CD4-positive, alpha-beta T cell treated with Interferon gamma for 1 hour (primary cell): ENCODE data around the gene MYCT1.

ENCODE experiments used
- DNase-seq: peaks from one replicate; pipeline ENCODE4 v3.0.0-alpha.2; 2020

MYCT1 gene

DNA sequence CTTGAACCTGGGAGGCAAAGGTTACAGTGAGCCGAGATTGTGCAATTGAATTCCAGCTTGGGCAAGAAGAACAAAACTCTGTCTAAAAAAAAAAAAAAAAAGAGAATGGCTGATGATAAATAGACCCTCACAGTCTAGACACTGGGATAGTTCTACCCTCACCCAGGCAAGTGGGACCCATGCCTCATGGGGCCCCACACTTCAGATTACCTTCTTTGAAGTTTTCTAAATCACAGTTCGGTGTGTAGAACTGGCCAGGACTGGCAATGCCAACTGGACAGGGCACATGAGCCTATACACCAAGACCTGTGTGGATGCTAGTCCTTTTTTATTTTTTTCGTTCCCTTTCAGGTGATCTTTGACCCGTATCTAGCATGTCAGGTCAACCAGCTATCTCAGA lies 28.6 kb downstream of the MYCT1 start:
- no peak for DNase-seq

DNA sequence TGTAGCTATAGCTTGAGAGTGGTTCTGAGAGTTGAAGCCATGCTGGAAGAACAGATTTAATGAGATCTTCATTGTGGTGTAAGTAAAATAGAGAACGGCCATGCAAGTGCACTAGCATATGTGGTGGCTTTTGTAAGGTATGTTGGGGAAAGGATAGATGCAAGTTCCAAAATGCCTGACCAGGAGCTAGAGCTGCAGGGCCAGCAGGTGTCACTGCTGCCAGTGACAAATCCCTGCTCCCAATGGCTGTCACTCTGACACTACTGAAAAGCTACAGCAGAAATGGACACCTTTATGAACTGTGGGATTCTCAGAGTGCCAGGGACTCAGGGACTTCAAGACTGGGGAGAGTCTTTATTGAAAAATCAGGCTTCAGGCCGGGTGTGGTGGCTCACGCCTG lies 29.8 kb downstream of the MYCT1 start:
- no peak for DNase-seq

GRCh38 chr6:152734630-152735029 lies 36.9 kb downstream of the MYCT1 start:
- DNase-seq = no peak

DNA sequence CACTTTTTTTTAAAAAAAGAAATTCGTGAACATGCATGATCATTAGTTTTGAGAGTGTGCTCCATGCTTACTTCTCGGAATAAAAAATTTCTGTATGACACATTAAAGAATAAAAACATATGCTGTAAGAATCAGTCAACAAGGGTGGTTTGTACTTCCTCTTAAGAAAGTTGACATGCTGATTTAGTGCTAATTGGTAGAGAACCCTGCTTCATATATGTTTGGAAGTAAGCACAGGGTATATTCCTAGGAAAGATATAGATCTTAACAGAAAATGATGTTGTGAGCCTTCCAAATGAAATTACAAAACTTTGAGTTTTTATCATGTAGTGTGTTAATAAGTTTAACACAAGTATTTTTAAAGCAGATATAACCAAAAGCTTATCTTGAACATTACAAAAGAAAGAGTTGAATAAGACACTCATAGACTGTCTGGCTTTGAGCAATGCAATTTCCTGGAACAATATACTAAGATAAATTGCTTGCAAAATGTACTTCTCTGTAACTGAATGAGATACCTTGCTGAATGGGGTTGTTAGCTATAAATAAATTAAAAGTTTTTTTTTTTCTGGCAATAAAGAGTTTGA lies 39.1 kb downstream of the MYCT1 start:
- DNase-seq = no peak

DNA sequence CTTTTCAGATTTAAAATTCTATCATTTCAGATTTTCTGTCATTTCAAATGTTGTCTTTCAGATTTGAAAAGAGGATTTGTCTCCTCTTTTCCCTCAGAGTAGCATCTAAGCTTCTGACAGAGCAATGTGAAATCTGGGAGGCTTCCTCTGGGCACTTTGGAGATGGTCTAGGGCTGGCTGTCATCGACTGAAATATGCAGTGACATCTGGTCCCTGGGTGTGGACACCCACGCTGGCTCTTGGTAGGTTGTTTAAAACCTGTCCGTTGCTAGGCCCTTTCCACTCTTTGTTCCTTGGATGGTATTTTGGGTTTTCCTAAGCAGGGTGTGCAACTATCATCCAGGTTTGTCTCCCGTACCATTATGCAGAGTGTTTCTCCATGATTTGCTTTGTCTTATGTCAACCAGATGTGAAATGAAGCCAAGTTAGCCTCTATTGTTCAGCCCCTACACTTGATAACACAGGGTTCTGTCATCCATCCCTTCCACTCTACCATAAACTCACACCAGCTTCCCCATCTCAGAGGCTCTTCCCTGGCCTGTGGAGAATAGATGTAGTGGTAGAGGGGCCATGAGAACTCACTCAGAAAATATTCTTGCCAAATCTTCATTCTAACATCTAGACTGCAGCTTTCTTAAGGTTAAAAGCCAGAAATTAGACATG lies 47.9 kb downstream of the MYCT1 start:
- DNase-seq = no peak

DNA sequence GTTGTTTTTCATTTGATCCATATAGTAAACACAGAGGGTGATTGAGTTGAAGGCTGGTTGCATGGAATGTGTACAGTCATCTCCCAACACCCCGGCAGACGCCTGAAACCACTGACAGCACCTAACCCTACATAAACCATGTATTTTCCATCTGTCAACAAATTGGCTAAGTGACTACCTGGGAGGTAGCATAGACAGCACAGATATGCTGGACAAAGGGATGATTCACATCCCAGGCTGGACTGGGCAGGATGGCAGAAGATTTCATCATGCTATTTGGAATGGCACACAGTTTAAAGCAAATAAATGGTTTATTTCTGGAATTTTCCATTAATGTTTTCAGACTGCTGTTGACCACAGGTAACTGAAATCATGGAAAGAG lies 48.5 kb downstream of the MYCT1 start:
- no peak for DNase-seq

DNA sequence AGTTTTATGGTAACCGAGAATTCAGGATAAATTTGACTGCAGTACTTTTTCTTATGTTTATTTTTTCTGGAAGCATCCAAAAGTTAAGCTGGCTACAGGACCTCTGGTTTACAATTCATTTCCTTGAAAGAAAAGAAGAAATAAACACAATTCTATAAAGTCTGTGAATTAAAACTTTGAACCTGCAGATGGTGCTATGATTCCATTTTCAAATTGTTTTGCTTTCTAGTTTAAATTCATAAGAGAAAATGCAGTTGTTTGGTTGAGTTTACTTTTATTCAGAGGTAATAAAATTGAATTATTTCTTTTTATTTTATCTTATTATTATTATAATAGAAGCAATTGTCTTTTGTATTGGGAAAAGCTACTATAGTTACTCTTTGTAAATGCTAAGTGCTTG lies 51.1 kb downstream of the MYCT1 start:
- no peak for DNase-seq

DNA sequence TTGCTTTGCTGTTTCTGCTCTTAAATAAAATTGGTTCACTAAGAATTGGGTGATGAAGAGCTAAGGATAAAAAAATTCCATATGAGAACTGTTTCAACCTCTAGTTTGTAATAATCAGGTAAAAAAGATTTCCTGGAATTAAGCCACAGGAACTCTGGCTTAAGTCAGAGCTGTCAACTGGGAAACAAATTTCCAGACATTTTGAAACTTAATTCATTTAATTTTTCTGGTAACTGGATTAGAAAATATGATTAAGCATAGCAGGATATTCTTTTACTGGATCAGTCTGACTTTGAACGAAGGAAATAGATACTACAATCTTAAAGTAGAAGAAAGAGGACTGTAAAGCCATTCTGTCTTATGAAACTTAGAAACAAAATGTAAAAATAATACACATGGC lies 51.6 kb downstream of the MYCT1 start:
- DNase-seq = no peak

DNA sequence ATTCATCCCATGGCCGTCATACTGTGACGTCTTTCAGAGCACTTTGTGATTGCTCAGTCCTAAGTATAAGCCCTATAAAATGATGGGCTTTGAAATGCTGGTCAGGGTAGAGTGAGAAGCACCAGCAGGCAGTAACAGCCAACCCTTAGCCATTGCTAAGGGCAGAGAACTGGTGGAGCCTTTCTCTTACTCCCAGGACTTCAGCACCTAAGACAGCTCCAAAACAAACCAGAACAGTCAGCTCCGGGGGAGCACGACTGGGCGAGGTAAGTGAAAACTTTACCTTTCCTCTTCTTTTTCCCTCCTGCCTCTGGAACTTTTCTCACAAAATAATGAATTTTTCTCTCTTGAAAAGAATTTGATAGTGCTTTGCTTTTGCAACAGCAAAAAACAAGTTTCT lies 53.0 kb downstream of the MYCT1 start, which contains the start of gene VIP:
Gene VIP (plus strand): TSS at position 104 of the 400 bp plus-strand sequence. CDS start 1,381 bp downstream, outside the sequence.
- no peak for DNase-seq

- no peak for DNase-seq
Measured at GRCh38 chr6:152765331-152765730, 67.6 kb downstream of the MYCT1 start.

- DNase-seq = no peak
Measured at GRCh38 chr6:152769159-152769558, 71.5 kb downstream of the MYCT1 start.

- no peak for DNase-seq
Measured at GRCh38 chr6:152769993-152770392, 72.3 kb downstream of the MYCT1 start.

- DNase-seq = no peak
Measured at GRCh38 chr6:152771061-152771687, 73.5 kb downstream of the MYCT1 start.
